Neural progenitor cell (in vitro differentiated cells): ENCODE results near the gene TNNI3K. TPM values are rescaled to one million over a fixed set of nuclear protein-coding genes. Genes with fewer than 3 reads are reported as not detected.

Experiments
- DNase-seq: peaks from one replicate; pipeline ENCODE4 v3.0.0-alpha.2; 2016; ENCODE audit warnings: low spot score
- H2AFZ ChIP-seq: fragments of 200-600 bp; sonication (generic); replicated peaks from 2 replicates; pipeline ENCODE4 v1.6.1; 2016; ENCODE audit warnings: antibody characterized with exemption
- H3F3A ChIP-seq: fragments of 200-600 bp; sonication (generic); 2 replicates; pipeline ENCODE4 v1.6.1; 2016; ENCODE audit warnings: antibody characterized with exemption, low read depth
- H3K27ac ChIP-seq: fragments of 200-600 bp; sonication (generic); 2 replicates; pipeline ENCODE4 v1.5.1; 2016; ENCODE audit warnings: mild to moderate bottlenecking
- H3K27me3 ChIP-seq: fragments of 200-600 bp; sonication (generic); 2 replicates; pipeline ENCODE4 v1.6.1; 2016; ENCODE audit warnings: mild to moderate bottlenecking, moderate library complexity
- H3K36me3 ChIP-seq: fragments of 200-600 bp; sonication (generic); 2 replicates; pipeline ENCODE4 v1.5.1; 2016
- H3K4me1 ChIP-seq: fragments of 200-600 bp; sonication (generic); 2 replicates; pipeline ENCODE4 v1.6.1; 2016; ENCODE audit warnings: mixed run types
- H3K4me2 ChIP-seq: fragments of 200-600 bp; sonication (generic); 2 replicates; pipeline ENCODE4 v1.6.1; 2016
- H3K4me3 ChIP-seq: fragments of 200-600 bp; sonication (generic); 2 replicates; pipeline ENCODE4 v1.5.1; 2016
- H3K79me2 ChIP-seq: fragments of 200-600 bp; sonication (generic); 2 replicates; pipeline ENCODE4 v1.6.1; 2016; ENCODE audit warnings: low read depth
- H3K9ac ChIP-seq: fragments of 200-600 bp; sonication (generic); 2 replicates; pipeline ENCODE4 v1.6.1; 2016
- H3K9me3 ChIP-seq: fragments of 200-600 bp; sonication (generic); 2 replicates; pipeline ENCODE4 v1.5.1; 2016; ENCODE audit warnings: low read depth
- H4K20me1 ChIP-seq: fragments of 200-600 bp; sonication (generic); 2 replicates; pipeline ENCODE4 v1.6.1; 2016; ENCODE audit warnings: low read depth
- H3K27ac Mint-ChIP-seq: 3 replicates; pipeline ENCODE4 v1.8.0; 2021; ENCODE audit warnings: mixed read lengths
- H3K27me3 Mint-ChIP-seq: 2 replicates; pipeline ENCODE4 v1.8.0; 2022; ENCODE audit warnings: low read depth, mild to moderate bottlenecking, inconsistent platforms, moderate library complexity, mixed read lengths; ENCODE audit not compliant: insufficient read depth
- H3K36me3 Mint-ChIP-seq: 3 replicates; pipeline ENCODE4 v1.8.0; 2021; ENCODE audit warnings: mixed read lengths
- H3K4me1 Mint-ChIP-seq: 3 replicates; pipeline ENCODE4 v1.8.0; 2021; ENCODE audit warnings: mixed read lengths
- H3K4me3 Mint-ChIP-seq: 3 replicates; pipeline ENCODE4 v1.8.0; 2021; ENCODE audit warnings: mild to moderate bottlenecking, moderate library complexity, mixed read lengths
- H3K9me3 Mint-ChIP-seq: 3 replicates; pipeline ENCODE4 v1.8.0; 2020; ENCODE audit warnings: mixed read lengths
- CTCF ChIP-seq: fragments of 200-600 bp; sonication (generic); IDR thresholded peaks from 2 replicates; pipeline ENCODE4 v1.5.1; 2017; ENCODE audit warnings: antibody characterized with exemption, mild to moderate bottlenecking
- EZH2 ChIP-seq: fragments of 200-600 bp; sonication (generic); IDR thresholded peaks from 2 replicates; pipeline ENCODE4 v1.6.1; 2017; ENCODE audit warnings: antibody characterized with exemption, mild to moderate bottlenecking, moderate library complexity
- EZH2phosphoT487 ChIP-seq: fragments of 200-600 bp; sonication (generic); IDR thresholded peaks from 2 replicates; pipeline ENCODE4 v1.6.1; 2017; ENCODE audit warnings: antibody characterized with exemption
- total RNA-seq: library from RNA; depleted of rRNA; stranded (reverse); fragments of >200 nt; gene quantifications from 2 replicates; pipeline ENCODE4 v1.2.3, GENCODE V29; 2015; ENCODE audit warnings: low replicate concordance

Gene TNNI3K
- total RNA-seq, 1 donor from 2014 or later, result 1.9 TPM

- Histone ChIP-seq H3K27ac (no peak overlapping the region), H3K79me2 (no peaks in the 10 kb centered on the region), H3K4me1 (peaks cover 27% of the 10 kb centered on the region), H3K4me3 (no peak overlapping the region), H2AFZ (no peak overlapping the region), H4K20me1 (no peaks in the 10 kb centered on the region), H3K27me3 (no peaks in the 10 kb centered on the region), H3F3A (peaks cover 25% of the 10 kb centered on the region), H3K9me3 (no peaks in the 10 kb centered on the region), H3K9ac (no peak overlapping the region), H3K4me2 (no peak overlapping the region), H3K36me3 (no peaks in the 10 kb centered on the region)
- peaks cover 16% of the 10 kb centered on the region for H3K9me3 Mint-ChIP-seq
- peaks cover 41% of the 10 kb centered on the region for H3K4me1 Mint-ChIP-seq
- peaks cover 7% of the 10 kb centered on the region for H3K27me3 Mint-ChIP-seq
- no peak overlapping the region for H3K4me3 Mint-ChIP-seq
- H3K27ac Mint-ChIP-seq, result peak overlapping the region; percentile 38
- TF ChIP-seq CTCF (no peak), EZH2 (no peak), EZH2phosphoT487 (no peak)
- DNase-seq, result no peak
- no peaks in the 10 kb centered on the region for H3K36me3 Mint-ChIP-seq
Observed at GRCh38 chr1:74395571-74395970, 160.4 kb downstream of the TNNI3K start.

- TF ChIP-seq EZH2phosphoT487 (no peak), CTCF (no peak), EZH2 (no peak)
- Histone ChIP-seq H3K4me1 (peaks cover 27% of the 10 kb centered on the region), H3K79me2 (no peaks in the 10 kb centered on the region), H3K27me3 (no peaks in the 10 kb centered on the region), H3K9ac (no peak overlapping the region), H2AFZ (no peak overlapping the region), H4K20me1 (no peaks in the 10 kb centered on the region), H3K36me3 (no peaks in the 10 kb centered on the region), H3K27ac (no peak overlapping the region), H3K9me3 (no peaks in the 10 kb centered on the region), H3K4me3 (no peak overlapping the region), H3F3A (peaks cover 25% of the 10 kb centered on the region), H3K4me2 (no peak overlapping the region)
- Mint-ChIP-seq H3K27ac (peak overlapping the region; percentile 10), H3K36me3 (no peaks in the 10 kb centered on the region), H3K9me3 (peaks cover 16% of the 10 kb centered on the region), H3K4me1 (peaks cover 40% of the 10 kb centered on the region), H3K4me3 (no peak overlapping the region), H3K27me3 (peaks cover 7% of the 10 kb centered on the region)
- DNase-seq, result no peak
Observed at GRCh38 chr1:74396462-74396861, 161.3 kb downstream of the TNNI3K start.

- Mint-ChIP-seq H3K4me1 (peaks cover 38% of the 10 kb centered on the region), H3K27ac (peak overlapping the region; percentile 10), H3K9me3 (peaks cover 16% of the 10 kb centered on the region), H3K4me3 (no peak overlapping the region), H3K36me3 (no peaks in the 10 kb centered on the region), H3K27me3 (peaks cover 7% of the 10 kb centered on the region)
- Histone ChIP-seq H3K4me2 (no peak overlapping the region), H3K4me3 (no peak overlapping the region), H4K20me1 (no peaks in the 10 kb centered on the region), H3K4me1 (peaks cover 27% of the 10 kb centered on the region), H3K27me3 (no peaks in the 10 kb centered on the region), H3K79me2 (no peaks in the 10 kb centered on the region), H3K27ac (no peak overlapping the region), H2AFZ (no peak overlapping the region), H3K9ac (no peak overlapping the region), H3K9me3 (no peaks in the 10 kb centered on the region), H3F3A (peaks cover 25% of the 10 kb centered on the region), H3K36me3 (no peaks in the 10 kb centered on the region)
- no peak for DNase-seq
- TF ChIP-seq EZH2phosphoT487, result no peak
- no peak for TF ChIP-seq CTCF
- no peak for TF ChIP-seq EZH2
Observed at GRCh38 chr1:74396933-74397332, 161.7 kb downstream of the TNNI3K start.
